Left renal pelvis (tissue), 4 donors: ENCODE measurements around the gene BNIPL. TPM values are rescaled to one million over a fixed set of nuclear protein-coding genes. Genes with fewer than 3 reads are reported as not detected.

Experiments used
- DNase-seq, 4 donors: peaks; one replicate each; pipeline ENCODE4 v3.0.0-alpha.2; 2013; ENCODE audit warnings: low read depth in 4 of 4, low spot score in 3 of 4
- polyA plus RNA-seq, 4 donors: library from polyadenylated mRNA; unstranded; fragments of 120-200 nt; gene quantifications; one replicate each; pipeline ENCODE4 v1.2.1, GENCODE V29; 2013; ENCODE audit not compliant: insufficient read length in 4 of 4

Gene BNIPL
- polyA plus RNA-seq, 4 donors = 0.72 to 5.6 (median 2.6) TPM

GRCh38 chr1:151055581-151055980 lies 19.2 kb downstream of the BNIPL start:
- DNase-seq = no peak

- DNase-seq = no peak
These were observed 19.8 kb downstream of the BNIPL start for GRCh38 chr1:151056149-151056548.

GRCh38 chr1:151058692-151059091 lies 22.3 kb downstream of the BNIPL start:
- DNase-seq = no peak

- peak in 2 of 4 donors; percentile 72 to 74 for DNase-seq
These were observed 23.0 kb downstream of the BNIPL start, which contains the start of gene CDC42SE1 for GRCh38 chr1:151059109-151060006. TSS of gene CDC42SE1 (minus strand) at chr1:151059622. CDS start at chr1:151055730, 3,892 bp downstream.

GRCh38 chr1:151060007-151060656 lies 23.7 kb downstream of the BNIPL start, which contains the start of gene MLLT11:
TSS of gene MLLT11 (plus strand) at chr1:151060397. CDS start at chr1:151067225, 6,828 bp downstream.
- DNase-seq = peak in 3 of 4 donors; percentile 74 to 84 (median 80)

- no peak for DNase-seq
These were observed 24.5 kb downstream of the BNIPL start for GRCh38 chr1:151060657-151061421.

- no peak for DNase-seq
These were observed 25.3 kb downstream of the BNIPL start for GRCh38 chr1:151061704-151062103.

GRCh38 chr1:151062741-151063371 lies 26.5 kb downstream of the BNIPL start:
- DNase-seq = no peak

GRCh38 chr1:151065089-151065645 lies 28.8 kb downstream of the BNIPL start:
- DNase-seq = no peak

GRCh38 chr1:151067185-151067584 lies 30.8 kb downstream of the BNIPL start:
- DNase-seq = no peak

GRCh38 chr1:151069103-151069486 lies 32.7 kb downstream of the BNIPL start:
- no peak for DNase-seq

GRCh38 chr1:151070474-151071276 lies 34.3 kb downstream of the BNIPL start, which contains the start of gene GABPB2:
TSS of gene GABPB2 (plus strand) at chr1:151070761. CDS start at chr1:151088190, 17,429 bp downstream.
- peak in 3 of 4 donors; percentile 88 to 93 (median 89) for DNase-seq

- no peak for DNase-seq
These were observed 35.8 kb downstream of the BNIPL start for GRCh38 chr1:151072224-151072623.

GRCh38 chr1:151085953-151086559 lies 49.7 kb downstream of the BNIPL start:
- DNase-seq = no peak

Other genes starting within 250 kb of the BNIPL start
- 100 to 1,000 TPM in 1 of 4 donors, 10 to 100 TPM in 3; 19.8 to 107 (median 35.3) TPM for gene CTSK, start 228.3 kb upstream of the BNIPL start, polyA plus RNA-seq
- gene ARNT, start 160.0 kb upstream of the BNIPL start, polyA plus RNA-seq = 10 to 100 TPM; 57.0 to 62.8 (median 58.3) TPM
- not detected for gene CTXND2, start 149.4 kb upstream of the BNIPL start, polyA plus RNA-seq
- 10 to 100 TPM; 62.7 to 88.8 (median 81.9) TPM for gene SETDB1, start 110.2 kb upstream of the BNIPL start, polyA plus RNA-seq
- 100 to 1,000 TPM; 206 to 297 (median 284) TPM for gene CERS2, start 61.8 kb upstream of the BNIPL start, polyA plus RNA-seq
- 10 to 100 TPM; 10.7 to 21.5 (median 13.6) TPM for gene ANXA9, start 54.3 kb upstream of the BNIPL start, polyA plus RNA-seq
- gene MINDY1, start 29.7 kb upstream of the BNIPL start, polyA plus RNA-seq = 10 to 100 TPM; 35.7 to 54.4 (median 39.1) TPM
- gene PRUNE1, start 28.1 kb upstream of the BNIPL start, polyA plus RNA-seq = 10 to 100 TPM; 41.4 to 47.8 (median 46.1) TPM
- gene C1orf56, start 11.2 kb downstream of the BNIPL start, polyA plus RNA-seq = 10 to 100 TPM; 10.3 to 15.1 (median 11.4) TPM
- 10 to 100 TPM; 56.4 to 83.9 (median 74.6) TPM for gene CDC42SE1, start 23.0 kb downstream of the BNIPL start, polyA plus RNA-seq
- 10 to 100 TPM; 21.9 to 27.4 (median 24.8) TPM for gene MLLT11, start 23.8 kb downstream of the BNIPL start, polyA plus RNA-seq
- 10 to 100 TPM; 10.4 to 14.1 (median 11.8) TPM for gene GABPB2, start 34.2 kb downstream of the BNIPL start, polyA plus RNA-seq
- 10 to 100 TPM; 18.8 to 33.9 (median 29.7) TPM for gene SEMA6C, start 110.0 kb downstream of the BNIPL start, polyA plus RNA-seq
- gene TNFAIP8L2, start 120.1 kb downstream of the BNIPL start, polyA plus RNA-seq = 1 to 10 TPM in 3 of 4 donors, under 1 TPM in 1; 0.96 to 2.9 (median 1.8) TPM
- gene LYSMD1, start 129.3 kb downstream of the BNIPL start, polyA plus RNA-seq = 10 to 100 TPM; 17.3 to 18.6 (median 17.7) TPM
- 10 to 100 TPM; 35.2 to 46.8 (median 39.9) TPM for gene SCNM1, start 129.6 kb downstream of the BNIPL start, polyA plus RNA-seq
- 1 to 10 TPM in 3 of 4 donors, under 1 TPM in 1; 0.46 to 2.3 (median 1.7) TPM for gene TMOD4, start 139.4 kb downstream of the BNIPL start, polyA plus RNA-seq
- 10 to 100 TPM; 55.5 to 76.1 (median 69.9) TPM for gene VPS72, start 153.6 kb downstream of the BNIPL start, polyA plus RNA-seq
- 10 to 100 TPM; 57.6 to 70.2 (median 64.0) TPM for gene PIP5K1A, start 162.0 kb downstream of the BNIPL start, polyA plus RNA-seq
- gene PSMD4, start 218.1 kb downstream of the BNIPL start, polyA plus RNA-seq = 100 to 1,000 TPM; 107 to 174 (median 153) TPM
- 10 to 100 TPM; 13.6 to 26.6 (median 21.5) TPM for gene ZNF687, start 245.7 kb downstream of the BNIPL start, polyA plus RNA-seq